IMR-90 (cell line): ENCODE measurements around the gene YIPF1. TPM values are rescaled to one million over a fixed set of nuclear protein-coding genes. Genes with fewer than 3 reads are reported as not detected.

ENCODE experiments used
- ATAC-seq: fragments of 200-7000 bp; cut with Tn5 transposase; 2 replicates; pipeline ENCODE4 v1.9.1; 2020; ENCODE audit warnings: low read depth, mild to moderate bottlenecking, moderate library complexity
- BruUV-seq: library from RNA; stranded (reverse); fragments of 400-500 nt; replicated peaks from 2 replicates; lab custom pipeline; 2021; lab: Mats Ljungman, UMichigan
- CTCF ChIA-PET: fragments of 300-600 bp; formaldehyde crosslinking; extraction: SDS; loops from one replicate; lab custom pipeline; 2021; ENCODE audit warnings: antibody characterized with exemption; lab: Yijun Ruan, JAX
- POLR2A ChIA-PET: fragments of 300-600 bp; sonication (Branson Sonifier 250); formaldehyde crosslinking; loops from one replicate; lab custom pipeline; 2022; ENCODE audit warnings: antibody characterized with exemption; ENCODE audit not compliant: unreplicated experiment; lab: Charles Lee
- DNase-seq: peaks from one replicate; pipeline ENCODE4 v3.0.0; 2013
- H2AFZ ChIP-seq: replicated peaks from 2 replicates; pipeline ENCODE3; 2013; ENCODE audit warnings: low read length, mild to moderate bottlenecking; ENCODE audit not compliant: poor library complexity
- H2AK5ac ChIP-seq: 2 replicates; pipeline ENCODE4 v1.6.1; 2013; ENCODE audit warnings: low read depth, low read length, inconsistent platforms
- H2AK9ac ChIP-seq: replicated peaks from 2 replicates; pipeline ENCODE3; 2013; ENCODE audit warnings: mild to moderate bottlenecking, low read depth, low read length, moderate library complexity; ENCODE audit not compliant: poor library complexity
- H2BK120ac ChIP-seq: 2 replicates; pipeline ENCODE4 v1.6.1; 2013; ENCODE audit warnings: low read depth, low read length, inconsistent platforms
- H2BK15ac ChIP-seq: 3 replicates; pipeline ENCODE4 v1.6.1; 2013; ENCODE audit warnings: low read depth, low read length, inconsistent platforms
- H2BK20ac ChIP-seq: 2 replicates; pipeline ENCODE4 v1.6.1; 2013; ENCODE audit warnings: low read depth, mild to moderate bottlenecking, inconsistent platforms, low read length, moderate library complexity
- H2BK5ac ChIP-seq: 2 replicates; pipeline ENCODE4 v1.6.1; 2013; ENCODE audit warnings: mild to moderate bottlenecking, low read depth, low read length, inconsistent platforms; ENCODE audit not compliant: poor library complexity, severe bottlenecking
- H3K14ac ChIP-seq: replicated peaks from 2 replicates; pipeline ENCODE4 v1.6.1; 2013; ENCODE audit warnings: low read depth, low read length, inconsistent platforms
- H3K18ac ChIP-seq: 2 replicates; pipeline ENCODE4 v1.6.1; 2013; ENCODE audit warnings: low read depth, low read length, control low read depth
- H3K23ac ChIP-seq: 2 replicates; pipeline ENCODE4 v1.6.1; 2013; ENCODE audit warnings: low read depth, low read length, inconsistent platforms
- H3K27ac ChIP-seq: 2 replicates; pipeline ENCODE4 v1.5.1; 2013; ENCODE audit warnings: mild to moderate bottlenecking, control low read depth, low read length; ENCODE audit not compliant: insufficient read depth
- H3K27me3 ChIP-seq: 2 replicates; pipeline ENCODE4 v1.6.1; 2013; ENCODE audit warnings: low read length; ENCODE audit not compliant: control insufficient read depth, insufficient read depth
- H3K36me3 ChIP-seq: 2 replicates; pipeline ENCODE4 v1.6.1; 2013; ENCODE audit warnings: low read length, mixed read lengths; ENCODE audit not compliant: control insufficient read depth, insufficient read depth
- H3K4ac ChIP-seq: 2 replicates; pipeline ENCODE4 v1.6.1; 2013; ENCODE audit warnings: low read depth, low read length, inconsistent platforms
- H3K4me1 ChIP-seq: 2 replicates; pipeline ENCODE4 v1.6.1; 2013; ENCODE audit warnings: low read length, mixed read lengths; ENCODE audit not compliant: control insufficient read depth, insufficient read depth
- H3K4me2 ChIP-seq: 2 replicates; pipeline ENCODE4 v1.6.1; 2013; ENCODE audit warnings: low read depth, mild to moderate bottlenecking, control low read depth, low read length, moderate library complexity
- H3K4me3 ChIP-seq: 2 replicates; pipeline ENCODE4 v1.5.1; 2013; ENCODE audit warnings: low read depth, mild to moderate bottlenecking, control low read depth, low read length, moderate library complexity; ENCODE audit not compliant: insufficient read depth
- H3K56ac ChIP-seq: 2 replicates; pipeline ENCODE4 v1.6.1; 2013; ENCODE audit warnings: low read length, inconsistent platforms; ENCODE audit not compliant: insufficient read depth; ENCODE audit errors: extremely low read depth
- H3K79me1 ChIP-seq, 2 experiments: 2 replicates each; pipeline ENCODE4 v1.6.1; 2013; ENCODE audit warnings: low read length in 2 of 2, inconsistent platforms in 1 of 2, low read depth in 1 of 2
- H3K9ac ChIP-seq: 2 replicates; pipeline ENCODE4 v1.6.1; 2013; ENCODE audit warnings: low read depth, low read length, control low read depth
- H3K9me1 ChIP-seq: 2 replicates; pipeline ENCODE4 v1.6.1; 2013; ENCODE audit warnings: low read length, inconsistent platforms; ENCODE audit not compliant: insufficient read depth
- H3K9me3 ChIP-seq: 2 replicates; pipeline ENCODE4 v1.6.1; 2013; ENCODE audit warnings: low read length; ENCODE audit not compliant: control insufficient read depth, insufficient read depth
- H4K20me1 ChIP-seq: 2 replicates; pipeline ENCODE4 v1.6.1; 2013; ENCODE audit warnings: low read length, inconsistent platforms; ENCODE audit not compliant: insufficient read depth
- H4K5ac ChIP-seq: 2 replicates; pipeline ENCODE4 v1.6.1; 2013; ENCODE audit warnings: mild to moderate bottlenecking, low read depth, low read length, control low read depth
- H4K8ac ChIP-seq, 2 experiments: 2 replicates each; pipeline ENCODE4 v1.6.1; 2013; ENCODE audit warnings: low read depth in 2 of 2, low read length in 2 of 2, control low read depth in 1 of 2, inconsistent platforms in 1 of 2
- H4K91ac ChIP-seq: 2 replicates; pipeline ENCODE4 v1.6.1; 2013; ENCODE audit warnings: low read depth, low read length, inconsistent platforms; ENCODE audit not compliant: insufficient read depth
- BHLHE40 ChIP-seq: fragments of 150-350 bp; IDR thresholded peaks from 2 replicates; pipeline ENCODE4 v1.6.1; 2016; ENCODE audit warnings: mild to moderate bottlenecking, low read depth, low read length
- CEBPB ChIP-seq: IDR thresholded peaks from 2 replicates; pipeline ENCODE4 v1.6.1; 2012; ENCODE audit warnings: low read depth, low read length, improper control_type of control experiment
- CHD1 ChIP-seq: IDR thresholded peaks from 2 replicates; pipeline ENCODE4 v1.6.1; 2012; ENCODE audit warnings: low read depth, low read length, improper control_type of control experiment
- FOS ChIP-seq: fragments of 150-350 bp; IDR thresholded peaks from 2 replicates; pipeline ENCODE4 v1.6.1; 2016; ENCODE audit warnings: low read depth, low read length
- MAFK ChIP-seq: IDR thresholded peaks from 2 replicates; pipeline ENCODE4 v1.6.1; 2012; ENCODE audit warnings: low read depth, low read length, improper control_type of control experiment
- MAZ ChIP-seq: IDR thresholded peaks from 2 replicates; pipeline ENCODE4 v1.6.1; 2012; ENCODE audit warnings: low read depth, mild to moderate bottlenecking, low read length, improper control_type of control experiment, moderate library complexity, borderline replicate concordance
- MXI1 ChIP-seq: IDR thresholded peaks from 2 replicates; pipeline ENCODE4 v1.6.1; 2012; ENCODE audit warnings: low read depth, mild to moderate bottlenecking, low read length, moderate library complexity, borderline replicate concordance
- POLR2A ChIP-seq: IDR thresholded peaks from 2 replicates; pipeline ENCODE4 v1.6.1; 2012; ENCODE audit warnings: mild to moderate bottlenecking, low read depth, low read length
- RAD21 ChIP-seq: IDR thresholded peaks from 2 replicates; pipeline ENCODE4 v1.6.1; 2012; ENCODE audit warnings: low read length, improper control_type of control experiment
- RCOR1 ChIP-seq: IDR thresholded peaks from 2 replicates; pipeline ENCODE4 v1.6.1; 2012; ENCODE audit warnings: mild to moderate bottlenecking, low read length, improper control_type of control experiment; ENCODE audit not compliant: insufficient replicate concordance
- RFX5 ChIP-seq: IDR thresholded peaks from 2 replicates; pipeline ENCODE4 v1.8.0; 2012; ENCODE audit warnings: low read depth, mild to moderate bottlenecking, low read length, moderate library complexity
- WGBS, 2 experiments: methylation state at CpG; one replicate each; pipeline versions ENCODE4 v1.1.5 to v1.1.7; 2013; ENCODE audit warnings: missing lambda C conversion rate in 2 of 2; ENCODE audit not compliant: insufficient read length in 1 of 2; ENCODE audit errors: extremely low coverage in 2 of 2; 5-methylcytosine and 5-hydroxymethylcytosine counted together
- dilution Hi-C: fragments of 300-500 bp; cut with HindIII; formaldehyde crosslinking; loops from one replicate; pipeline ENCODE4 v1.14.3; 2018; ENCODE audit warnings: low sequenced_read_pairs; ENCODE audit not compliant: unreplicated experiment
- in situ Hi-C: fragments of 300-500 bp; cut with MboI; formaldehyde crosslinking; loops from 3 replicates; pipeline ENCODE4 v1.14.3; 2019; ENCODE audit warnings: low sequenced_read_pairs, inconsistent platforms, mixed read lengths
- intact Hi-C: fragments of 100-400 bp; cut with micrococcal nuclease; formaldehyde crosslinking; loops from 2 replicates; pipeline ENCODE4 v1.10.0; 2022
- polyA plus RNA-seq, 3 experiments: library from polyadenylated mRNA; depleted of rRNA; stranded (reverse); fragments of >200 nt; gene quantifications; 2 replicates each; pipeline ENCODE4 v1.2.3, GENCODE V29; 2012; ENCODE audit warnings: low replicate concordance in 1 of 3
- total RNA-seq: library from RNA; depleted of rRNA; stranded (reverse); fragments of >200 nt; gene quantifications from 2 replicates; pipeline ENCODE4 v1.2.3, GENCODE V29; 2012
- TF ChIP-seq, protein P1 (sequence below): fragments of 150-350 bp; IDR thresholded peaks from 2 replicates; pipeline ENCODE4 v1.6.1; 2017; ENCODE audit warnings: mild to moderate bottlenecking, antibody characterized with exemption, low read length, low read depth
- TF ChIP-seq, protein P2 (sequence below): fragments of 150-350 bp; IDR thresholded peaks from 2 replicates; pipeline ENCODE4 v1.6.1; 2016; ENCODE audit warnings: low read depth, mild to moderate bottlenecking, low read length, moderate library complexity, borderline replicate concordance

Gene YIPF1
- total and polyA plus RNA-seq, 2 of the 4 experiments (the other 2 are of a cell fraction), result 23.7 to 35.3 TPM

GRCh38 chr1:53825306-53825705 lies 64.3 kb downstream of the YIPF1 start:
- intact Hi-C loops, result loop anchor here (5.0 kb wide), 2 partner anchors 338 to 353 kb away; no protein-coding TSS in a partner anchor

More at GRCh38 chr1:53825306-53825705, 64.3 kb downstream of the YIPF1 start:
- Histone ChIP-seq H3K23ac (no peak overlapping the region), H3K18ac (no peak overlapping the region), H3K56ac (no peak overlapping the region), H3K79me1 (peaks cover 12 to 19% of the 10 kb centered on the region in 2 experiments; a peak in 3 of 4 replicates), H3K9me1 (0 out of 2 replicates have a peak, but pooled peaks cover 5% of the 10 kb centered on the region), H2BK15ac (no peak overlapping the region), H3K27ac (no peak overlapping the region), H2BK20ac (no peak overlapping the region), H3K4me3 (no peak overlapping the region), H3K14ac (no peak overlapping the region), H3K9ac (no peak overlapping the region), H3K9me3 (no peaks in the 10 kb centered on the region), H3K36me3 (peaks cover 10% of the 10 kb centered on the region), H3K4me2 (no peak overlapping the region), H2BK5ac (no peak overlapping the region), H2BK120ac (no peak overlapping the region), H4K20me1 (no peaks in the 10 kb centered on the region), H4K91ac (no peak overlapping the region), H2AK5ac (no peak overlapping the region), H3K27me3 (no peaks in the 10 kb centered on the region), H4K8ac (no peak overlapping the region), H4K5ac (no peak overlapping the region), H3K4me1 (peaks cover 2% of the 10 kb centered on the region; the same call in 1 of the 2 replicates), H2AFZ (no peak overlapping the region), H3K4ac (no peak overlapping the region), H2AK9ac (no peak overlapping the region)
- POLR2A ChIA-PET, result no interaction called here
- in situ Hi-C loops, result no loop called here
- dilution Hi-C loops, result no loop called here
- DNase-seq (no peak), ATAC-seq (no peak)
- CTCF ChIA-PET, result interaction anchor here (2.5 kb wide), 1 partner anchor 13 kb away, joined by 11 read pairs; no protein-coding TSS in a partner anchor
- no TSS peak for BruUV-seq
- no CpG with 5 or more reads among the region's 6 CpGs for WGBS, 2 experiments
- TF ChIP-seq MAFK (no peak), RAD21 (no peak), MAZ (no peak), FOS (no peak), BHLHE40 (no peak), RFX5 (no peak), MXI1 (no peak), RCOR1 (no peak), CHD1 (no peak), CEBPB (no peak), POLR2A (no peak)
- TF ChIP-seq, protein P1, sequence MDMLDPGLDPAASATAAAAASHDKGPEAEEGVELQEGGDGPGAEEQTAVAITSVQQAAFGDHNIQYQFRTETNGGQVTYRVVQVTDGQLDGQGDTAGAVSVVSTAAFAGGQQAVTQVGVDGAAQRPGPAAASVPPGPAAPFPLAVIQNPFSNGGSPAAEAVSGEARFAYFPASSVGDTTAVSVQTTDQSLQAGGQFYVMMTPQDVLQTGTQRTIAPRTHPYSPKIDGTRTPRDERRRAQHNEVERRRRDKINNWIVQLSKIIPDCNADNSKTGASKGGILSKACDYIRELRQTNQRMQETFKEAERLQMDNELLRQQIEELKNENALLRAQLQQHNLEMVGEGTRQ, result no peak
- TF ChIP-seq, protein P2, sequence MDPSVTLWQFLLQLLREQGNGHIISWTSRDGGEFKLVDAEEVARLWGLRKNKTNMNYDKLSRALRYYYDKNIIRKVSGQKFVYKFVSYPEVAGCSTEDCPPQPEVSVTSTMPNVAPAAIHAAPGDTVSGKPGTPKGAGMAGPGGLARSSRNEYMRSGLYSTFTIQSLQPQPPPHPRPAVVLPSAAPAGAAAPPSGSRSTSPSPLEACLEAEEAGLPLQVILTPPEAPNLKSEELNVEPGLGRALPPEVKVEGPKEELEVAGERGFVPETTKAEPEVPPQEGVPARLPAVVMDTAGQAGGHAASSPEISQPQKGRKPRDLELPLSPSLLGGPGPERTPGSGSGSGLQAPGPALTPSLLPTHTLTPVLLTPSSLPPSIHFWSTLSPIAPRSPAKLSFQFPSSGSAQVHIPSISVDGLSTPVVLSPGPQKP, result no peak
